Stimulated activated effector memory CD8-positive, alpha-beta T cell treated with anti-CD3 and anti-CD28 coated beads, Interleukin-12 subunit alpha, Interleukin-12 subunit beta, amount 100 ng/mL, for 72 hours (primary cell): Measurements from ENCODE around the gene SVOP.
"Not testable (repeated sequence)": the region's sequence is repeated elsewhere in the genome, so short reads cannot be mapped to it uniquely, and the experiment has no call there.

Source experiments
- ATAC-seq: fragments of 150-1000 bp; cut with Tn5 transposase; 2 replicates; pipeline ENCODE4 v1.10.0; 2021
- DNase-seq, 2 donors: peaks; one replicate each; pipeline ENCODE4 v3.0.0; 2021 to 2022; ENCODE audit warnings: low spot score in 2 of 2
- H3K27ac Mint-ChIP-seq: one replicate; pipeline ENCODE4 v1.8.0; 2022; ENCODE audit warnings: mild to moderate bottlenecking, mixed read lengths
- H3K36me3 Mint-ChIP-seq: one replicate; pipeline ENCODE4 v1.8.0; 2022; ENCODE audit warnings: mild to moderate bottlenecking, mixed read lengths
- H3K4me1 Mint-ChIP-seq: one replicate; pipeline ENCODE4 v1.8.0; 2022; ENCODE audit warnings: mixed read lengths
- H3K4me3 Mint-ChIP-seq: one replicate; pipeline ENCODE4 v1.8.0; 2022; ENCODE audit warnings: mild to moderate bottlenecking, mixed read lengths
- H3K9me3 Mint-ChIP-seq: one replicate; pipeline ENCODE4 v1.8.0; 2022; ENCODE audit warnings: mixed read lengths

The SVOP gene, protein sequence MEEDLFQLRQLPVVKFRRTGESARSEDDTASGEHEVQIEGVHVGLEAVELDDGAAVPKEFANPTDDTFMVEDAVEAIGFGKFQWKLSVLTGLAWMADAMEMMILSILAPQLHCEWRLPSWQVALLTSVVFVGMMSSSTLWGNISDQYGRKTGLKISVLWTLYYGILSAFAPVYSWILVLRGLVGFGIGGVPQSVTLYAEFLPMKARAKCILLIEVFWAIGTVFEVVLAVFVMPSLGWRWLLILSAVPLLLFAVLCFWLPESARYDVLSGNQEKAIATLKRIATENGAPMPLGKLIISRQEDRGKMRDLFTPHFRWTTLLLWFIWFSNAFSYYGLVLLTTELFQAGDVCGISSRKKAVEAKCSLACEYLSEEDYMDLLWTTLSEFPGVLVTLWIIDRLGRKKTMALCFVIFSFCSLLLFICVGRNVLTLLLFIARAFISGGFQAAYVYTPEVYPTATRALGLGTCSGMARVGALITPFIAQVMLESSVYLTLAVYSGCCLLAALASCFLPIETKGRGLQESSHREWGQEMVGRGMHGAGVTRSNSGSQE

DNA sequence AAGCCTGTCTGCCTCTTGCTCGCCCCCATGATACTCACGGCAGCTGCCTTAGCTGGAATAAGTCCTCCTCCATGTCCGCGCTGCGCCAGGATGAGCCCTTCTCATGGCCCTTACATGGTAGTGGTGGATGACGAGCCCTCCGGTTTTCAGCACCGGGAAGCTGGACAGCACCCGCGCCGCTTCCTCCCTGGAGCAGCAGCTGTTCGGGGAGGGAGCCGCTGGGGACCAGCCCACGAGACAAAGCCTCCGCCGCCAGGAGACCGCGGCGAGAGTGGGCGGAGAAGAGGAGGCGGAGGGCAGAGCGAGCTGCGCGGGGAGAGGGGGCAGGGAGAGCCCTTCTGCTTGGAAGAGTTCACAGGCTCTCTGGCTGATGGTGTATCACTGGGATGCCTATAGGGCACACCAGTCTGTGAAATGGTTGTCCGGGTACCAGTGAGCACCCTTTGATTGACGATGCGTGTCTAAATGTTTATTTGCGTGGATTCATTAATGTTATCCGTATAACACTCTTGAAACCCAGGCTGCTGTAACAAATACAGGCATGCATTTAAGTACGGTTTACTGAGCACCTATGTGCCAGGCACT, at the start of gene SVOP:
SVOP (minus strand) TSS at position 273 of the 585 bp plus-strand sequence; CDS start at position 73, 200 bp downstream.
- H3K27ac Mint-ChIP-seq, result no peak within 1 kb of the TSS
- H3K4me3 Mint-ChIP-seq, result no peak within 1 kb of the TSS
- ATAC-seq (peak; percentile 28), DNase-seq (peak; percentile 4 to 49)
- no peaks in the 10 kb centered on the region for H3K36me3 Mint-ChIP-seq
- no peaks in the 10 kb centered on the region for H3K9me3 Mint-ChIP-seq
- no peaks in the 10 kb centered on the region for H3K4me1 Mint-ChIP-seq

DNA sequence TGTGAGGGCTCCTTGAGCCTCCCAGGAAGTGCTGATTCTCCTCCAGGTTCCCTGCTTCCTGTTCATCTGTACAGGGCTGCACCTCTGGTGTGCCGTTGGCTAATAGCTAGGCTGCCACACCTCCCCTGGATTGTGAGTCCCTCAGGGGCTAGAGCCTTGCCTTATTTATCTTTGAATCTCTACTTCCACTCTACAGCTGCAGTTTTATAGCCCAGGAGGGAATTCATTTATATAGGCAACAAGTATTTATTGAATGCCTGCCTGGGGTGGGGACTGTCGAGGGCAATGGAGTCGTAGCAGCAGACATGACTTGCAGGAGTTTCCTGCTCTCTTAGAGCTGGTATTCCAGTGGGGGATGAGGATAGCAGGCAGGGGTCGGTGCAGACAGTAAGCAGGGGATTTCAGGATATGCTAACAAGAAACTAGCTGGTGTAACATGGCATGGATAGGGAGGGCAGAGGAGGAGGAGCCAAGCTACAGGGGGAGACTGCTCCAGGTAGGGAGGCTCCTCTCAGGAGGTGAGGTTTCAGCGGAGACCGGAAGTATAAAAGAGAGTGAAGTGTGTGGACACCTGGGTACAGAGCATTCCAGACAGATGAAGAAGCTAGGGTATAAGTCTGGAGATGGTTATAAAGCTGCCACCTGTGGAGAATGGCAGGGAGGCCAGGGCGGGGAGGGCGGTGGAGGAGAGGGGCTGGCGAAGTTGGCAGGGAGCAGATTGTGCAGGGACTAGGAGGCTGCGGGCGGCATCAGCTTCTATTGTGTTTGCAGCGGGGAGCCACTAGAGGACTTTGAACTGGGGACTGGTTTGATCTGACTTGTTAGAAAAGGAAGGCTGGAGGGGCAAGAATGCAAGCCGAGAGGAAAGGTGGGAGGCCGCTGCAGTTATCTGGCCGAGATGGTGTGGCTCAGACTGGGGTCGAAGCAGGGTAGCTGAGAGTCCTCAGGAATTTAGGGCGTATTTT, 48.7 kb upstream of the SVOP start:
- no peak for ATAC-seq
- H3K4me3 Mint-ChIP-seq, result no peak overlapping the region
- no peaks in the 10 kb centered on the region for H3K9me3 Mint-ChIP-seq
- H3K27ac Mint-ChIP-seq, result peak overlapping the region; percentile 59
- H3K36me3 Mint-ChIP-seq, result peaks cover 21% of the 10 kb centered on the region
- H3K4me1 Mint-ChIP-seq, result no peaks in the 10 kb centered on the region
- DNase-seq, result no peak

DNA sequence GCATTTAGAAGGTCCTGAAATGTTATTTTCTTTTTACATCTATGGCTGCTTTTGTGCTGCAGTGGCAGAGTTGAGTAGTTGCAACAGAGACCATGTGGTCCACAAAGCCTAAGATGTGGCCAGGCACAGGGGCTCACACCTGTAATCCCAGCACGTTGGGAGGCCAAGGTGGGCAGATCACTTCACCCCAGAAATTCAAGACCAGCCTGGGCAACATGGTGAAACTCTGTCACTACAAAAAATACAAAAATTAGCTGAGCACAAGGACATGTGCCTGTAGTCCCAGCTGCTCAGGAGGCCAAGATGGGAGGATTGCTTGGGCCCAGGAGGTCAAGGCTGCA, 45.0 kb upstream of the SVOP start:
- Mint-ChIP-seq H3K36me3 (peaks cover 5% of the 10 kb centered on the region), H3K27ac (no peak overlapping the region), H3K4me3 (no peak overlapping the region), H3K9me3 (no peaks in the 10 kb centered on the region), H3K4me1 (peaks cover 12% of the 10 kb centered on the region)
- ATAC-seq (no peak), DNase-seq (peak in 1 of 2 donors; percentile 35)

DNA sequence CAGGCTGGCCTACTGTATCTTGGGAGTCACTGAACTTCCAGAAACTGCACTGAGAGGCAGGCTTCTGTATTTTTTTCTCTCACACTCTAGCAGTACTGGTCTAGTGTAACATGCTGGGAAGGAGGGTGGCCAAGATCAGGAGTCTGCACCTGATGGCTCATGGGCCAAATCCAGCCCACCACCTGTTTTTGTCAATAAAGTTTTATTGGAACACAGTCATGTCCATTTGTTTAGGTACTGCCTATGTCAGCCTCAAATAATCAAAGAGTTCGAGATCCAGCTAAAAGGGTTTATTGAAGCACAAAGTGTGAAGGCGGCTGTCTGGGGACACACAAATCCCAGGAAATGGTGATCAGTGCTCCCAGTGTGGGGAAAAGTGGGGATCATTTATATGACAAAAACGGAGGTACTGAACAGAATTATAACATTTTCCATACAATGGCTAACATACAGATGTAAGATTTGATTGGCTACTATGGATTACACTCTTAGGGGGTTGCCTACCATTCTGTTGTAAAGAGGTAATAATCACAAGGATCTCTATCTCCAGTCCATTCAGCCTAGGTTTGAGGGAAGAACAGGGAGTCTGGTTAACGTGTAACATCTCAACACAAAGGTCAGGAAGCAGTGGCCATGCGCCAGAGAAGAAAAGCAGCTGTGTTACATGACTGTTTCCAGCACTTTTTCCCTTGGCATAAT, 44.4 kb upstream of the SVOP start:
- H3K4me3 Mint-ChIP-seq, result no peak overlapping the region
- ATAC-seq (no peak), DNase-seq (peak in 1 of 2 donors; percentile 15)
- no peak overlapping the region for H3K27ac Mint-ChIP-seq
- peaks cover 12% of the 10 kb centered on the region for H3K4me1 Mint-ChIP-seq
- peaks cover 5% of the 10 kb centered on the region for H3K36me3 Mint-ChIP-seq
- no peaks in the 10 kb centered on the region for H3K9me3 Mint-ChIP-seq

DNA sequence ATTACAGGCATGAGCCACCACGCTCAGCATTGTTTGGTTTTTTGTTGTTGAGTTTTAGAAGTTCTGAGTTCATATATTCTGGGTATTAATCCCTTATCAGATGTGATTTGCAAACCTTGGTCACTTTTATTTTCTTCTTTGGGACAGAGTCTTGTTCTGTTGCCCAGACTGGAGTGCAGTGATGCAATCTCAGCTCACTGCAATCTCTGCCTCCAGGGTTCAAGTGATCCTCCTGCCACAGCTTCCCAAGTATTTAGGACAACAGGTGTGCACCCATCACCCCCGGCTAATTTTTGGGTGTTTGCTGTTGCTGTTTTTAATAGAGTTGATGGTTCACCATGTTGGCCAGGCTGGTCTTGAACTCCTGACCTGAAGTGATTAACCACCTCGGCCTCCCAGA, 43.3 kb upstream of the SVOP start:
- Mint-ChIP-seq H3K27ac (no peak overlapping the region), H3K4me3 (no peak overlapping the region), H3K9me3 (no peaks in the 10 kb centered on the region), H3K4me1 (peaks cover 12% of the 10 kb centered on the region), H3K36me3 (peaks cover 10% of the 10 kb centered on the region)
- DNase-seq, result peak in 1 of 2 donors; percentile 20
- no peak for ATAC-seq

DNA sequence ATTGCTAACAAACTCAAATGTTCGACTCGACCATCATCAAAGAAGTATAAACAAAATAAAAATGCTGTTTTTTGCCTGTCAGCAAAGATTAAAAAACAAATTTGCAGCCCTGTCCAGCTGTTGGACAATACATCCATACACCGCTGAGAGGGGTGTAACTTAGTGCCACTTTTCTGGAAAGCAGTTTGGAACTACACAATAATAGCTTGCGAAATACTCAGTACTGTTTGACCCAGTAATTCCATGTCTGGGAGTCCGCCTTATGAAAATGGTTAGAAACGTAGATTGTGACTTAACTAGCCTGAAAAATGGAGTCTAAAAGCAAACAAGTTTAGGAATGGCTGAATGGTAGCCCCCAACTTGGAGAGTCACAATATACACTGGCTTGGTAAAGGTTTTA, 37.9 kb upstream of the SVOP start:
- no peaks in the 10 kb centered on the region for H3K9me3 Mint-ChIP-seq
- peaks cover 24% of the 10 kb centered on the region for H3K4me1 Mint-ChIP-seq
- H3K27ac Mint-ChIP-seq, result no peak overlapping the region
- peaks cover 27% of the 10 kb centered on the region for H3K36me3 Mint-ChIP-seq
- H3K4me3 Mint-ChIP-seq, result no peak overlapping the region
- ATAC-seq (no peak), DNase-seq (no peak)

DNA sequence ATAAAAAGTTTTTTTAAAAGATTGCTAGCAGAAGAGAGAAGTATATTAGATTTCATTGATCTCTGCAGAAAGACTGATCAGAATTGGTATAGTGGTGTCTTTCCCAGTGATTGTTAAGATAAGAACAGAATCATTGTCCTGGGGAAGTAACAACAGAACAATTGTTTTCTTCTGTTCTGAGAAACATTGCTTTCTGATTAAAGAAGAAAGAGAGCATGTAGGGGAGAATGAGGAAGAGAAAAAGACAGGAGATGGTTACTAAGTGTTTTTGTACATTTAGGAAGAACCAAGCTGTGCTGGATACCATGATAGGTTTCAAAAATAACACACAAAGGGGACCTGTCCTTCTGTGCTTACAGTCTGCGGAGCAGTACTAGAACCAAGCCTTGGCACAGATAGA, 36.5 kb upstream of the SVOP start:
- Mint-ChIP-seq H3K36me3 (peaks cover 27% of the 10 kb centered on the region), H3K27ac (no peak overlapping the region), H3K9me3 (no peaks in the 10 kb centered on the region), H3K4me3 (no peak overlapping the region), H3K4me1 (peaks cover 28% of the 10 kb centered on the region)
- no peak for ATAC-seq
- no peak for DNase-seq

DNA sequence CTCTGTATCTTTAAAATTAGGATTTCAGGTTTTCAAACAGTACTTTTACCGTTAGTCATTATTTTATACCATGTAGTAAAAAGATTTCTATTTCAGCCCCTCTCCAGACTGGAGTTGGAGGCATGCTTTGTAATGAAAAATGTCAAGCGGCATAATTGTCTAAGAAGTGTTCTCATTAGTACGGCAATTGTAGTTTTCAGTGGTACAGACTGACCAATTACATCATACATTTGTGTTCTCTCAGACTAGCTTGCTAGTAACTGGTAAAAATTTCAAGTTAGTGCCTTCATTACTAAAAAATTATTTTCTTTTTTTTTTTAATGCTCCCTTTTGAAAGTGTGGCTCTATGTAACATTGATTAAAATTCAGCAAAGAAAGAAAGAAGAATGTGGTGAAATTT, 36.0 kb upstream of the SVOP start:
- H3K4me3 Mint-ChIP-seq, result no peak overlapping the region
- DNase-seq (no peak), ATAC-seq (no peak)
- no peaks in the 10 kb centered on the region for H3K9me3 Mint-ChIP-seq
- H3K4me1 Mint-ChIP-seq, result peaks cover 28% of the 10 kb centered on the region
- no peak overlapping the region for H3K27ac Mint-ChIP-seq
- H3K36me3 Mint-ChIP-seq, result peaks cover 27% of the 10 kb centered on the region

DNA sequence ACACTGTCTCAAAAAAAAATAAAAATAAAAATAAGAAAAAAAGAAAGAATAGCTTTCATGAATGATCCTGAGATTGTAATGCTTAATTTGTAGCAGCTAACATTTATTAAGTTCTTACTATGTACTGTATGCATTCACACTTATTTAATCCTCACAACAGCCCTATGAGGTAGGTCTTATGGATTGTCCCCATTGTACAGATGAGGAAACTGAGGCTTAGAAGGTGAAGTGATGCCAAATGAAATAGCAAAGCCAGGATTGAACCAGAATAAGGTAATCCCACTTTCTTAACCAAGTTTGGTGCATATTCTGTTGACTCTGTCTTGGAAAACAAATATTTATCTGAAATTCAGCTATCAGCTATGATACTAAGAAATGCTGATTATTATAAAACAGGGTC, 33.7 kb upstream of the SVOP start:
- DNase-seq, result no peak
- Mint-ChIP-seq H3K9me3 (no peaks in the 10 kb centered on the region), H3K36me3 (peaks cover 21% of the 10 kb centered on the region), H3K4me1 (peaks cover 26% of the 10 kb centered on the region), H3K27ac (peak overlapping the region; percentile 92), H3K4me3 (peak overlapping the region; percentile 99)
- ATAC-seq, result no peak

DNA sequence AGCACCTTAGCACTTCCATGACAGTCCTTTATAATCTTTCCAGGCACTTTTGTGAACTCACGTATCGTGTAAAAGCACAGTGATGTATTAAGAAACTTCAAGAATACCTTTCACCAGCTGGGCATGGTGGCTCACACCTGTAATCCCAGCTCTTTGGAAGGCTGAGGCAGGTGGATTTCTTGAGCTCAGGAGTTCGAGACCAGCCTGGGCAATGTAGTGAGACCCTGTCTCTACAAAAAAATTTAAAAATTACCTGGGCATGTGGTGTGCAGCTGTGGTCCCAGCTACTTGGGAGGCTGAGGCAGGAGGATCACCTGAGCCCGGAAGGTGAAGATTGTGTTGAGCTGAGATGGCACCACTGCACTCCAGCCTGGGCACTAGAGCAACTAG, 33.3 kb upstream of the SVOP start:
- H3K4me1 Mint-ChIP-seq, result peaks cover 26% of the 10 kb centered on the region
- not testable (repeated sequence) for H3K9me3 Mint-ChIP-seq, ATAC-seq
- H3K27ac Mint-ChIP-seq, result peak overlapping the region; percentile 92
- peak overlapping the region; percentile 99 for H3K4me3 Mint-ChIP-seq
- H3K36me3 Mint-ChIP-seq, result peaks cover 20% of the 10 kb centered on the region
- peak in 1 of 2 donors; percentile 48 for DNase-seq

DNA sequence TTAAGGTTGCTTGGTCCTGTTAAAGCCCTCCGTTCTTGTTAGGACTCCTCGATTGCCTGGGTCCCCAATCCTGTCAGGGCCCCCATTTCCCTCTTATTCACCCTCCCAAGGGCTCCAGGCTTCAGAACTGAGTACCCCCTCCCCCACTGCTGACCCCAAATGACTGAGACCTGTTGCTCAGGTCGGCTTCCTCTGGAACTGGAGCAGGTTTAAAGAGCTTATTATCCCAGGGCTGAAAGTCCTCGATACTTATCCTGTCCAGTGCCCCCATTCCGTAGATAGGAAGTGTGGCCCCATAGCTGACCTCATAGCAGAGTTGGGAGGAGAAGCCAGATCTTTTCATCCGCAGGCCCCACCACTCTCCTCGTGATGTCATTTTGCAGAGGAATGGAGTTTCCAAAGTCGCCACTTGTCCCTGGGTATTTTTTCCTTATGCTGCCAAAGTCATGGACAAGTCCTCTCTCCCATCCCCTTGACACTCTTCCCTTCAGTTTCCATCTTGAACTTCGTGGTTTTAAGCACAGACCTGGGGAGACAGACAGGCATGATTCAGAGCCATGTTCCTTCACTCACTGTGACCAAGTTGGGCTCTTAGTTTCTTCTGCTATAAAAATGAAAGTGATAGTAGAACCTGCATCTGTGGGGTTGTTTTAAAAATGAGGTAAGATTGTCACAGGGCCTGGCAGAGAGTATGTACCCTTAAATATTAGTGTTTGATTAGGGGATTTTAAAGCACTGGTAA, 32.7 kb upstream of the SVOP start:
- peak; percentile 8 to 66 for DNase-seq
- peak overlapping the region; percentile 99 for H3K4me3 Mint-ChIP-seq
- ATAC-seq, result peak; percentile 82
- H3K27ac Mint-ChIP-seq, result peak overlapping the region; percentile 92
- H3K4me1 Mint-ChIP-seq, result peaks cover 26% of the 10 kb centered on the region
- no peaks in the 10 kb centered on the region for H3K9me3 Mint-ChIP-seq
- peaks cover 15% of the 10 kb centered on the region for H3K36me3 Mint-ChIP-seq

DNA sequence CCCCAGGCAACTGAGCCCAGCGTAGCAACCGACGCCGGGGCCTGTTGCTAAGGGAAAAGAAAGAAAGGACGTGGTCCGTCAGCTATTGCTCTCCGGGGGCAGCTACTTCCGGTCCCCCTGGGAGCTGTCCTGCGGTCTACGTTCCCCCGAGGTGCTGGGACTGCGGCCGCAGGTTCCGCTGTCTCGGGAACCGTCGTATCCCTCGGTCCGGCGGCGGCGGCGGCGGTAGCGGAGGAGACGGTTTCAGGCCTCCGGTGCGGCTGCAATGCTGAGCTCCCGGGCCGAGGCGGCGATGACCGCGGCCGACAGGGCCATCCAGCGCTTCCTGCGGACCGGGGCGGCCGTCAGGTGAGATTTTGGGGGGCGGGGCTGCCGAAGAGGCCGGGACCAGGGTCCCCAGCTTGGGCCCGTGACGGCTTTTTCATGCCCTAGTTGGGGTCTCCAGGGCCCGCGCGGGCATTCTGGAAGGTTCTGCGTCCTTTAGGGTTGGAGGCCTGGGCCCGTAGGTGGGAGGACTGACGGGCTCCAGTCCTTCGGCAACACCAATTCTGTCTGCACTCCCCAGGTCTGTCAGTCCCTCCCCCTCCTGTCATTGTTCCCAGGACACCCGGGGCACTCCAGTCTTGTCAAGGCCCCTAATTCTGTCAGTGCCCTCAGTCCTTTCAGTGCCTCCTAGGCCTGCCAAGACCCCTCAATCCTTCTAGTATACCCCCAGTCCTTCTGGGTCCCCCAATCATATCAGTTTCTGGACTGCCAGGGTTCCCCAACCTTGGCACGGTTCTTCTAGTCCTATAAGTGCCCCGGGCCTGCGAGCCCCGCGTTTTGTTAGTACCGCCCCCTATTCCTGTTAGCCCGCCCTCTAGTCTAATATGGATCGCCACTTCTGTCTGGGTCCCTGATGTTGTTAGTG, 31.8 kb upstream of the SVOP start, which contains the start of gene USP30:
USP30 (plus strand) TSS at position 163 of the 910 bp plus-strand sequence; CDS start at position 266, 103 bp downstream.
- DNase-seq, result peak; percentile 80 to 94
- Mint-ChIP-seq H3K4me1 (peaks cover 26% of the 10 kb centered on the region), H3K9me3 (no peaks in the 10 kb centered on the region), H3K27ac (peak within 1 kb of the TSS; percentile 92), H3K36me3 (peaks cover 6% of the 10 kb centered on the region), H3K4me3 (peak within 1 kb of the TSS; percentile 99)
- ATAC-seq, result peak; percentile 92

DNA sequence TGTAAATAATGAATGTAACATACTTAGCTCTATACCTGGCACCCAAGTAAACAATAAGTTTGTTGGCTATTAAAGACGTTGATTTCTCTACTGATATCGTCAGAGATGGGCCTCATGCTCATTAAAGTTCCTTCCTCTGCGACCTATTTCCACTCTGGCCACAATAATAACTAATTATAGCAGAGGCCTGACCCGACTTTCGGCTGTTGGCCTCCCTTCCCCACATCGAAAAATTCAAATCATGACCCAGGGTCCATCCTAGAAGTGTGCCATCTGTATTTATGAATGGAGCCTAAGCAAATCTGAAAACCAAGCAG, 31.2 kb upstream of the SVOP start:
- no peaks in the 10 kb centered on the region for H3K36me3 Mint-ChIP-seq
- no peaks in the 10 kb centered on the region for H3K9me3 Mint-ChIP-seq
- ATAC-seq, result no peak
- peaks cover 30% of the 10 kb centered on the region for H3K4me1 Mint-ChIP-seq
- peak overlapping the region; percentile 92 for H3K27ac Mint-ChIP-seq
- peak overlapping the region; percentile 99 for H3K4me3 Mint-ChIP-seq
- DNase-seq, result no peak
